BLaER1 (cell line): ENCODE results near the gene RLF.

ENCODE experiments used
- H3K27ac ChIP-seq: shearing (Covaris generic); formaldehyde crosslinking; 2 replicates; pipeline ENCODE4 v1.8.1; 2022
- H3K27me3 ChIP-seq: shearing (Covaris generic); formaldehyde crosslinking; 2 replicates; pipeline ENCODE4 v1.8.1; 2022
- H3K36me3 ChIP-seq: shearing (Covaris generic); formaldehyde crosslinking; 2 replicates; pipeline ENCODE4 v1.8.1; 2022
- H3K4me1 ChIP-seq: shearing (Covaris generic); formaldehyde crosslinking; 2 replicates; pipeline ENCODE4 v1.8.1; 2022
- H3K4me2 ChIP-seq: shearing (Covaris generic); formaldehyde crosslinking; 2 replicates; pipeline ENCODE4 v1.8.1; 2022
- H3K4me3 ChIP-seq: shearing (Covaris generic); formaldehyde crosslinking; 2 replicates; pipeline ENCODE4 v1.8.1; 2022
- H3K9ac ChIP-seq: shearing (Covaris generic); formaldehyde crosslinking; 2 replicates; pipeline ENCODE4 v1.8.1; 2022
- H3K9me3 ChIP-seq: shearing (Covaris generic); formaldehyde crosslinking; 2 replicates; pipeline ENCODE4 v1.8.1; 2022
- H4K20me1 ChIP-seq: shearing (Covaris generic); formaldehyde crosslinking; 2 replicates; pipeline ENCODE4 v1.8.1; 2022
- Cebpa-rat ChIP-seq: shearing (Covaris generic); IDR thresholded peaks from 2 replicates; pipeline ENCODE4 v1.8.1; 2022

RLF gene

DNA sequence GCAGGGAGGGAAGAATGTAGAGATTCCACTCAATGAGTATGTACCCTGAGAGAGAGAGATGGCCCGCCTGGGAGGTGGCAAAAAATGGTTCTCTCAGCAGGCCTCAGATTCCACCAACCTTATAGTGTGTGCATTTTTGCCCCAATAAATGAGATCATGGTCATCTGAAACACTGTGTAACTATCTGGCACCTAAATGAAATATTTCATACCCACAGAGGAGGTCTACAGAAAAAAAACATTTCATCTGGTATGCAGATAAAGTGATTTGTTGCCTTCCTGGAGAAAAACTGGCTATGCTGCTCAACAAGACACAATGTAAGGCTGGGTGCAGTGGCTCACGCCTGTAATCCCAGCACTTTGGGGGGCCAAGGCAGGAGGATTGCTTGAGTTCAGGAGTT, 91.4 kb downstream of the RLF start:
- no peaks in the 10 kb centered on the region for H4K20me1 ChIP-seq
- H3K36me3 ChIP-seq: no peaks in the 10 kb centered on the region
- H3K27me3 ChIP-seq: no peaks in the 10 kb centered on the region
- no peak overlapping the region for H3K4me3 ChIP-seq
- no peaks in the 10 kb centered on the region for H3K9me3 ChIP-seq
- no peak for TF ChIP-seq Cebpa-rat
- peaks cover 11% of the 10 kb centered on the region for H3K4me1 ChIP-seq
- no peak overlapping the region for H3K4me2 ChIP-seq
- no peak overlapping the region for H3K9ac ChIP-seq
- H3K27ac ChIP-seq: no peak overlapping the region

DNA sequence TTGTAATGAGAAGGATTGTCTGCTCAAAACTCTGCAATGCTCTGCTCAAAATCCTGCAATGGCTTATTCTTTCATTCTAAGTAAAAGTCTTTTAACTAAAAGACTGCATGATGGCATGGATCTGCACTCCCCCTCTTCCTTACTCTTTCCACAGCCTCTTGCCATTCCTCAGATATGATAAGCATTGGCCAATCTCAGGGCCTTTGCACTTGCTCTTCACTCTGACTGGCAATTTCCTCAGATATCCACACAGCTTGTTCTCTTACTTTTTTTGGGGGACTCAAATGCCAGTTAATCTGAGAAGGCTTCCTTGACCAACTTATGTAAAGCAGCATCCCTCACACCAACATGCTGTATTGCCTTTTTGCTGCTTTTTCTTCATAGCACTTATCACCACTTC, 94.0 kb downstream of the RLF start:
- Histone ChIP-seq H3K27me3 (no peaks in the 10 kb centered on the region), H3K4me3 (no peak overlapping the region), H4K20me1 (no peaks in the 10 kb centered on the region), H3K9ac (no peak overlapping the region), H3K36me3 (peaks cover 9% of the 10 kb centered on the region), H3K27ac (no peak overlapping the region), H3K4me2 (no peak overlapping the region), H3K4me1 (peaks cover 26% of the 10 kb centered on the region), H3K9me3 (no peaks in the 10 kb centered on the region)
- TF ChIP-seq Cebpa-rat: no peak

DNA sequence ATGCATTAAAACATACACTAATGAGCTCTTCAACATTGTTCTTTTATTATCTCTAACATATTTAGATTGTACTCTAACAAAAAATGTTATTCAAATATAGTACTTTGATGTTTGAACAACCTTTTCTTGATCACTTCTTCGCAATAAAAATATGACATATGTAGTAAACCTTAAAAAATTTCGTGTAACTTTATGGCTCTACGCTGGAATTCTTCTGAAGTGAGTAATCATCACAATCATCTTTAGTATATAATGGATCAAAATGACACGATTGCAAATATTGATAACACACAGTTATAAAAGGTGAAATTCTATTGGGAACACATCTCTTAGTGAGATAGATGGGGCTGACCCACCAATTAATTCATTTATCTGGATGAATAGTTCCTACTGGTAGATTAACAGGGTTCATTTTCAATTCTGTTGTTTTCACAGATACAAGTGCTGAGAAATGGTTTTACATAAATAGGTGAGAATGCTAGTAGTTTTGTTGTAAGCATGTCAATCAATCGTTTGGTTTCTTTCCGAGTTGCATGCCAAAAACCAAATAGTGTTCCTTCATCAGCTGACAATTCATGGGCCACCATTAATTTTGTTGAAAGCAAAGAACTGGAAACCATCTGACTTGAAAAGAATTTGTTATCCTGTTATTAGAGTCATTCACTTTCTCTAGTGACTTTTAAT, 95.4 kb downstream of the RLF start:
- Histone ChIP-seq H3K27me3 (no peaks in the 10 kb centered on the region), H3K4me3 (peak overlapping the region; percentile 91), H3K4me1 (peaks cover 26% of the 10 kb centered on the region), H3K9ac (peak overlapping the region; percentile 89; the same call in 1 of the 2 replicates), H3K4me2 (peak overlapping the region; percentile 62), H3K27ac (peak overlapping the region; percentile 89; the same call in 1 of the 2 replicates), H3K9me3 (no peaks in the 10 kb centered on the region), H3K36me3 (peaks cover 21% of the 10 kb centered on the region), H4K20me1 (no peaks in the 10 kb centered on the region)
- no peak for TF ChIP-seq Cebpa-rat

DNA sequence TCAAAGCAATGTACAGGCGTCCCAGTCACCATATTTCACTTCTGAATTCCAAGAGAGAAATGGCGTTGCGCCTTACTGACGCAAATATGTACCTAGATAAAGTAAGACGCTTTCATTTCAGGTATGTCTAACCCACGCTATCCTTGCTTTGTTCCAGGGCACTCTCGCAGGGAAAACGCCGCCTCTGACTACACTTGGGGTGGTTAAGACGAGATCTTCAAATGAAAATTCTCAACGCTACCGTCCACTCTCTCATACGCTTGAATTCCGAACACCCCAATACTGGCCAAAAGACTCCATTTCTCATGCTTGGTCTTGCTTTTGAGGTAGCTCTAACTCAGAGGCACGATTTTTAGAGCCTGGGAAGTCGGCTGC, 96.1 kb downstream of the RLF start:
- H3K27me3 ChIP-seq: no peaks in the 10 kb centered on the region
- H3K27ac ChIP-seq: peak overlapping the region; percentile 89

DNA sequence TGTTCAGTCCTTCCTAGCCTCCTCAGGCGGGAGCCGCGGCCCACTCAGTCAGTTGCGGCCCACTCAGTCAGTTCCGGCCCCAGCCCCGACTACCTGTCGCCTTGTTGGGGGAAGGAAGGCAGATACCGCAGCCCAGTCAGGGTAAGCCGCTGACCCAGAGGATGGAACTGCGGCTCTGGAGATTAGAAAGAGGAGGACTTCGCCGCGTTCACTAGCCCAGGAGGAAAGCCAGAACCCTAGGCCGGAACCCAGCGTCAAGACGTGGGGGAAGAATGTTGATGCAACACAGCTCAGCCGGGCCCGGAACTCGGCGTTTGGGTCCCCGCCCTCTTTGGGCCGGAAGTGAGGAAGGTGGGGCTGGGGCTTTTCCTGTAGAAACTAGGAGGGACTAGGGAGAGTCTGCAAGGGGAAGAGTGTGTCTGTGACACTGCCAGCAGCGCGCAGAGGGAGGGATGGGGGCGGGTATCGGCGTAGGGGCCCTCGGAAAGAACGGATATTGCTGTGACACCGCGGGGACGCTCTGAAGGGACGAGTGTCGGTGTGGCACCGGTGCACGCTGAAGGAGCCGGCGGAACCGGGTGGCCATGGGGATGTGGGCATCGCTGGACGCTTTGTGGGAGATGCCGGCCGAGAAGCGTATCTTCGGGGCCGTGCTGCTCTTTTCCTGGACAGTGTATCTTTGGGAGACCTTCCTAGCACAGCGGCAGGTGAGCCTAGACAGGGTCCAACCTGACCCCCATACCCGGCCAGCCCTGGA, 96.7 kb downstream of the RLF start, which contains the start of gene ZMPSTE24:
TSS of gene ZMPSTE24 (plus strand) at position 549 of the 757 bp plus-strand sequence. CDS start at position 585, 36 bp downstream.
- Histone ChIP-seq H3K9ac (peak within 1 kb of the TSS; percentile 93), H3K4me3 (peak within 1 kb of the TSS; percentile 91), H3K4me2 (peak within 1 kb of the TSS; percentile 88), H3K36me3 (peaks cover 34% of the 10 kb centered on the region), H3K27ac (peak within 1 kb of the TSS; percentile 89), H3K27me3 (no peaks in the 10 kb centered on the region), H3K4me1 (peaks cover 26% of the 10 kb centered on the region), H4K20me1 (no peaks in the 10 kb centered on the region), H3K9me3 (no peaks in the 10 kb centered on the region)
- no peak for TF ChIP-seq Cebpa-rat

More for the DNA sequence above, 96.1 kb downstream of the RLF start:
- Histone ChIP-seq H3K9ac (peak overlapping the region; percentile 89), H3K4me3 (peak overlapping the region; percentile 91), H3K4me2 (peak overlapping the region; percentile 62), H3K4me1 (peaks cover 26% of the 10 kb centered on the region), H3K9me3 (no peaks in the 10 kb centered on the region), H3K36me3 (peaks cover 28% of the 10 kb centered on the region), H4K20me1 (no peaks in the 10 kb centered on the region)
- no peak for TF ChIP-seq Cebpa-rat

DNA sequence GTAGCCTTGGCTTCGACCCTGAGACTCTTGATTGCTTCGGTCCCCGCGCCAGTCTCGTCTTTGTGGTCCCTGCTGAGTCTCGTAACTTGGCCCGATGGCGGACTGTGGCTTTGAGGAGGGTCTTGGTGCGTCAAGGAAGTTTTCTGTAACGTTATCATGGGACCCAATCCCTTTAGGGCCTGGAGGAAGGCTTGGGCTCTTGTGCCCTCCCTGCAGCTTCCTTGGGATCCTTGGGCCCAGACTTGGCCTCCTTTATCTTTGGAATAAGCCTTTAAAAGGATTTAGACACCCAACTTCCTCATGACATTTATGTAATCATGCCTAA, 97.2 kb downstream of the RLF start:
- H4K20me1 ChIP-seq: no peaks in the 10 kb centered on the region; the same call in 1 of the 2 replicates
- no peaks in the 10 kb centered on the region for H3K27me3 ChIP-seq
- H3K4me3 ChIP-seq: peak overlapping the region; percentile 91
- peak overlapping the region; percentile 93 for H3K9ac ChIP-seq
- H3K36me3 ChIP-seq: peaks cover 39% of the 10 kb centered on the region
- H3K9me3 ChIP-seq: no peaks in the 10 kb centered on the region
- peak overlapping the region; percentile 88 for H3K4me2 ChIP-seq
- peaks cover 32% of the 10 kb centered on the region for H3K4me1 ChIP-seq
- H3K27ac ChIP-seq: peak overlapping the region; percentile 89
- no peak for TF ChIP-seq Cebpa-rat

DNA sequence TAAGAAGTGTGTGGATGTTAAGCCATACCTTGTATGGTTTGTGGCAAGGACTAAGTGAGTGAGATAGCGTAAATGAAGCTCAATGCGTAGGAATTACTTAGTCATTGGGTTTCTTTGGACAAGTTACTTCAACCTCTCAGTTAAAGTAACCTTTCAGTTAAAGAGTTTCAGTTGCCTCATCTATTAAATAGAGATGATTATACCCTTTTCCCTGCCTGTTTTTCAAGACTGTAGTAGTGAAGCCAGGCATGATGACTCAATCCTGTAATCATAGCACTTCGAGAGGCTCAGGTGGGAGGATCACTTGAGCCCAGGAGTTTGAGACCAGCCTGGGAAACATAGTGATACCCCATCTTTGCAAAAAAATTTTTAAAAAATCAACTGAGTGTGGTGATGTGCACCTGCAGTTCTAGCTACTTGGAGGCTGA, 103.2 kb downstream of the RLF start:
- TF ChIP-seq Cebpa-rat: no peak
- Histone ChIP-seq H3K27me3 (no peaks in the 10 kb centered on the region), H3K4me3 (no peak overlapping the region), H3K36me3 (peaks cover 94% of the 10 kb centered on the region), H4K20me1 (peaks cover 26% of the 10 kb centered on the region), H3K4me2 (no peak overlapping the region), H3K4me1 (peaks cover 14% of the 10 kb centered on the region), H3K9ac (no peak overlapping the region), H3K9me3 (no peaks in the 10 kb centered on the region), H3K27ac (no peak overlapping the region)

DNA sequence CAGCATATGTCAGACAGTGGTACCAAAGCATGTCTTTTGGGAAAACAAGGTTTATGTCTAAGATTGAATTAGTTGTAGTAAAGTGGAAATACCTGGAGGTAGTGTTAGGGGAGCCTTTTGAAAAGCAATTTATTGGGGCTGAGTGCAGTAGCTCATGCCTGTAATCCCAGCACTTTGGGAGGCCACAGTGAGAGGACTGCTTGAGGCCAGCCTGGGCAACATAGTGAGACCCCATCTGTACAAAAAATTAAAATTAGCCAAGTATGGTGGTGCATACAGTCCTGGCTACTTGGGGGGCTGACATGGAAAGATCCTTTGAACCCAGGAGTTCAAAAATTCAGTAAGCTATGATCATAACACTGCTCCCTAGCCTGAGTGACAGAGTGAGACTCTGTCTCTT, 104.1 kb downstream of the RLF start:
- H4K20me1 ChIP-seq: peaks cover 26% of the 10 kb centered on the region
- H3K4me2 ChIP-seq: no peak overlapping the region
- peaks cover 95% of the 10 kb centered on the region for H3K36me3 ChIP-seq
- H3K4me3 ChIP-seq: no peak overlapping the region
- H3K4me1 ChIP-seq: 0 out of 2 replicates have a peak, but pooled peaks cover 6% of the 10 kb centered on the region
- H3K9me3 ChIP-seq: no peaks in the 10 kb centered on the region
- H3K9ac ChIP-seq: no peak overlapping the region
- no peaks in the 10 kb centered on the region for H3K27me3 ChIP-seq
- TF ChIP-seq Cebpa-rat: no peak
- H3K27ac ChIP-seq: no peak overlapping the region

DNA sequence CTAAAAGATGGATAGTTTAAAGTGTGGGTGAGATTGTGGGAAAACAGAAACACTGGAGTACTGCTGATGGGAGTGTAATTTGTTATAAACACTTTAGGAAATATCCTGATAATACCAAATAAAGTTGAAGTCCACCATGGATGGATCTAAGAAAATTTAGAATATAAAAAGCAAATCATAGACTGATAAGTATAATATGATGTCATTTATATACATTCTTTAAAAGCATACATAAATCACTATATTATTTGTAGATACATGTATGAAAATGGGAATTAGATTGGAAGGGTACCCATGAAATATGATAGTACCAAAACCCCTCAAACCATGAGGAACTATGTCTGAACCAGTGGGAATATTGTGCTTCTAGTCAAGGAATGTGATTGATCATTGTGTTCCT, 104.7 kb downstream of the RLF start:
- no peaks in the 10 kb centered on the region for H3K27me3 ChIP-seq
- H3K4me2 ChIP-seq: no peak overlapping the region
- peaks cover 97% of the 10 kb centered on the region for H3K36me3 ChIP-seq
- no peak for TF ChIP-seq Cebpa-rat
- H4K20me1 ChIP-seq: peaks cover 26% of the 10 kb centered on the region
- H3K9ac ChIP-seq: no peak overlapping the region
- H3K4me3 ChIP-seq: no peak overlapping the region
- no peak overlapping the region for H3K27ac ChIP-seq
- no peaks in the 10 kb centered on the region for H3K9me3 ChIP-seq
- H3K4me1 ChIP-seq: 0 out of 2 replicates have a peak, but pooled peaks cover 6% of the 10 kb centered on the region
